HG02840 (cell line): ENCODE data around the gene WDR26.
A peak's percentile ranks its signal among the peaks of the same experiment; 100 is the strongest.
"Not testable (repeated sequence)": the region's sequence is repeated elsewhere in the genome, so short reads cannot be mapped to it uniquely, and the experiment has no call there.

Experiments
- ATAC-seq: cut with Tn5 transposase; IDR thresholded peaks from one replicate; pipeline ENCODE4 v1.9.1; 2021; ENCODE audit warnings: mild to moderate bottlenecking, moderate library complexity, moderate number of reproducible peaks; ENCODE audit not compliant: unreplicated experiment, low FRiP score

Gene WDR26

DNA sequence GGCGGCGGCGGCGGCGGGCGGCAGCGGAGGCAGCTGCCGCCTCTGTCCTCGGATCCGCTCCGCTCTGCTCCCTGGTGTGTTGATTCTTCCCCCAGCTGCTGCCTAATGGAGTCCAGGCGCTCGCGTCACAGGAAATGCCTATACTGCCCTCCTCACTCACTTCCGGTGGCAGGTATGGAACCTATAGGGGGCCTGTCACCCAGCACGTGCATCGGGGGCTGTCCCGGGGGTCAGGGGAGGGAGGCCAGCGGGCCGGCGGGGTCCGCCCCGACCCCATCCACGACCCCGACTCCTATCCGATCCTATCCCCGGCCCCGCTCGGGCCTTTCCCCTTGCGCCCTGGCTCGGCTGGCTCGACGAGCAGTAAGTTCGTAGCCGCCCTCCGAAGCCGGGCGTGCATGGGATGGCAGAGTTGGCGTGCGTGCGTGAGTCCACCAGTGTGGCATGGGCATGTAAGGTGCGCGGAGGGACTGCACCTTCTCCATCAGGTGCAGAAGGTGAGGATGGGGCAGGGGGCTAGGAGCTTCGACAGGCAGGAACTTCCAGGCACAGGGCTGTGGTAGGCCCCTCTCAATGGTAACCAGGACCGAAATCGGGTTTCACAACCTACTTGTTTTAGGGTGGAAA, at the start of gene WDR26:
TSS of gene WDR26 (minus strand) at position 107 of the 627 bp plus-strand sequence.
- peak; percentile 80 for ATAC-seq

DNA sequence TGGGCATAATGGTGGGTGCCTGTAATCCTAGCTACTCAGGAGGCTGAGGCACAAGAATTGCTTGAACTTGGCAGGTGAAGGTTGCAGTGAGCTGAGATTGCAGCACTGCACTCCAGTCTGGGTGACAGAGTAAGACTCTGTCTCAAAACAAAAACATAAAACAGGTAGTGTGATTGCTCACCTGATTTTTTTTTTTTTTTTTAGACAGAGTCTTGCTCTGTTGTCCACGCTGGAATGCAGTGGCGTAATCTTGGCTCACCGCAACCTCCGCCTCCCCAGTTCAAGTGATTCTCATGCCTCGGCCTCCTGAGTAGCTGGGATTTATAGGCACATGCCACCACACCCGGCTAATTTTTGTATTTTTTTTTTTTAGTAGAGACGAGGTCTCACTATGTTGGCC, 48.6 kb upstream of the WDR26 start:
- ATAC-seq = not testable (repeated sequence)

DNA sequence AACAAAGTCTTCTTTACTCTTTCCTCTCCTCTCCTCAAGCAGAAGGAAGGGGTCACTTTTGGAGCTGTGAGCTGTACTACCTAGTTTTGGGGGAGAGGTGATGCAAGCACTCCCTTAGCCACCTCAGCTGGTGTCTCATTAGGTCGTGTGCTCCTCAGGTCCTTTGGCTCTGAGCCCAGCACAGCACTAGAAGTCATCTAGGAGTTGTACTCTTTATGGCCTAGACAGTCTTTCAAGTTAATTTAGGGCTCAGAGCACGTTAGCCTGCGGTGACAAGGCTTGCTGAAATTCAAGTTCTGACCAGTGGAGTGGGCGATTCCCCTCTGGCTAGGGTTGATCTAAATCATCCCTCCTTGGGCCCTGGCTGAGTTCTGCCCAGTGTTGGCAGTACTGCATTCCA, 48.0 kb upstream of the WDR26 start:
- ATAC-seq = no peak

DNA sequence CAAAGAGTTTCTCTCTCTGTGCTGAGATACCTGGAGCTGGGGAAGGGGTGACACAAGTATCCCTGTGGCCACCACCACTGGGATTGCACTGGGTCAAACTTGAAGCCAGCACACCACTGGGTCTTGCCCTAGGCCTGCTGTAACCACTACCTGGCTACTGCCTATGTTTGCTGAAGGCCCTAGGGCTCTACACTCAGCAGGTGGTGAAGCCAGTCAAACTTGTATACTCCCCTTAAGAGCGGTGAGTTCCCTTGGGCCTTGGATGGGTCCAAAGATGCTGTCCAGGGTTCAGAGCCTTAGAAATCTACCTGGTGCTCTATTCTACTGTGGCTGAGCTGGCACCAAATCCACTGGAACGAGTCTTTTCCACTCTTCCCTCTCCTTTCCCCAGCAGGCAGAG, 47.0 kb upstream of the WDR26 start:
- no peak for ATAC-seq

DNA sequence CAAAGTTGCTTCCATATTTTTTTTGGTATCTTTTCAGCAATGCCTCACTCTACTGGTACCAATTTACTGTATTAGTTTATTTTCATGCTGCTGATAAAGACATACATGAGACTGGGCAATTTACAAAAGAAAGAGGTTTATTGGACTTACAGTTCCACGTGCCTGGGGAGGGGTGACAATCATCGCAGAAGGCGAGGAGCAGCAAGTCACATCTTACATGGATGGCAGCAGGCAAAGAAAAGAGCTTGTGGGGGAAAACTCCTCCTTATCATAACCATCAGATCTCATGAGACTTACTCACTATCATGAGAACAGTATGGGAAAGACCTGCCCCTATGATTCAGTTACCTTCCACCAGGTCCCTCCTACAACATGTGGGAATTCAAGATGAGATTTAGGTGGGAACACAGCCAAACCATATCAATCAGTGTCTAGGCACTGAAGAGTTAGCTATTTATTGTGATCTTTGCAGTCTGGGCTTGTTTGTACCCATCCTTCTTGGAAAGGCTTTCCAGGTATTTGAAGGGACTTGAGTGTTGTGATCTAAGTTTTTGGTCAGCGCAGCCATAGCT, 46.4 kb upstream of the WDR26 start:
- not testable (repeated sequence) for ATAC-seq

DNA sequence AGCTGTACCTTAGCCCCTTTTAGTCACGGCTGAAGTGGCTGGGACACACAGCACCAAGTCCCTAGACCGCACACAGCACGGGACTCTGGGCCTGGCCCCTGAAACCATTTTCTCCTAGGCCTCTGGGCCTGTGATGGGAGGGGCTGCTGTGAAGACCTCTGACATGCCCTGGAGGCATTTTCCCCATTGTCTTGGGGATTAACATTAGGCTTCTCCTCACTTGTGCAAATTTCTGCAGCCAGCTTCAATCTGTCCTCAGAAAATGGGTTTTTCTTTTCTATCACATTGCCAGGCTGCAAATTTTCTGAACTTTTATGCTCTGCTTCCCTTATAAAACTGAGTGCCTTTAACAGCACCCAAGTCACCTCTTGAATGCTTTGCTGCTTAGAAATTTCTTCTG, 45.6 kb upstream of the WDR26 start:
- ATAC-seq = not testable (repeated sequence)

DNA sequence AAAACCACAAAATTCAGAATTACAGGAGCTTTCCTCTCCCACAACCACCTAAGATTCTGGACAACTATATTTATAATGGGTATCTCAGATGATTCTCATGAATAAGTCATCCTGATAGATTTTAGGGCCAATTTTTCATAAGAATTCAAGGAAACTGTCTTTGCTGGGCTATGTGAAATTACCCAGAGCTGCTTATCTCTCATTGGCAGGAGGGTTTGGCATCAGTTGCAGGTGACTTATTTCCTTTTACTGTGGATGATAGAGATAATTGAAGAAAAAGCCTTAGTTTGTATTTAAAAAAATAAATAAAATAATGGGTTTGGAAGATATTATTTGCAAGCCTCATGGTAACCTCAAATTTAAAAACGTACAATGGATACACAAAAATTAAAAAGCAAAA, 38.2 kb upstream of the WDR26 start:
- no peak for ATAC-seq

DNA sequence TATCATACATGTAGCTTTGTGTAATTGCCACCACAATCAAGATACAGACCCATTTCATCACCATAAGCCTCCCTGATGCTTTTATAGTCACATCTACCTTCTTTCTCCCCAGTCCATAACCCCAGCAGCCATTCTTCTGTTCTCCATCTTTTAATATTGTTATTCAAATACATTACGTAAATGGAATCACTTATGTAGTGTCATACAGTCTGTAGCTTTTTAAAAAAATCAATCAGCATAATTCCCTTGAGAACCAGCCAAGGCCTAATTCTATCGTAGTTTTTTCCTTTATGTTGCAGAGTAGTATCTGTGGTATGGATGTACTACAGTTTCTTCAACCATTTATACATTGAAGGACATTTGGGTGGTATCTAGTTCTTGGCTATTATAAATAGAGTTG, 31.6 kb upstream of the WDR26 start:
- no peak for ATAC-seq

DNA sequence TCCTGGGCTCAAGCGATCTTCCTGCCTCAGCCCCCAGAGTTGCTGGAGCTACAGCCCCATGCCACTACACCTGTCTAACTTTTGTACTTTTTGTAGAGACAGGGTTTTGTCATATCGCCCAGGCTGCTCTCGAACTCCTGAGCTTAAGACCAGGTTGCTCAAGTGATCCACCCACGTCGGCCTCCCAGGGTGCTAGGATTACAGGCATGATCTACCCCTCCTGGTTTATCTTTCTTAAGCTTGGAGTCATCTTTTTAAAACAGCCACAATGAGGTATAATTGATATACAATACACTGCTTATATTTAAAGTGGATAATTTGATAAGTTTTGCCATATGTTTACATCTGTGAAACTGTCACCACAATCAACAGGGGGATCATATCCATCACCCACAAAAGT, 25.4 kb upstream of the WDR26 start:
- no peak for ATAC-seq

DNA sequence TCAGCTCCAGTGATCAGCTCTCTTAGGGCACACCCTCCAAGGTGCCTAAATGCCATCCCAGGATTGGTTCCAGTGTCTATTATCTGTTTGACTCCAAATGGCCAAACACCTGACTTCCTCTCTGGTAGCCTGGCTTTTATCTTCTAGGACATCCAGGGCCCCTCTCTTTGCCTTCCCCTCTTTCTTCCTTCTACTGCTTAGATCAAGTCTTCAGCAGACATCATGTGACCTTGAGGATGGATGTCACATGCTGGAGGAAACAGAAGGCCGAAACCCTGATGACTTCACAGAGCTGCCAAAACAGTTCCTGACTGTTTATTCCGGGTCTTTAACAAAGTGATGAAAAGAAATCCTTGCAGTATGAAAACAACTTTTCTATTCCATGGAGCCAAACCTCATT, 24.4 kb upstream of the WDR26 start:
- ATAC-seq = no peak

DNA sequence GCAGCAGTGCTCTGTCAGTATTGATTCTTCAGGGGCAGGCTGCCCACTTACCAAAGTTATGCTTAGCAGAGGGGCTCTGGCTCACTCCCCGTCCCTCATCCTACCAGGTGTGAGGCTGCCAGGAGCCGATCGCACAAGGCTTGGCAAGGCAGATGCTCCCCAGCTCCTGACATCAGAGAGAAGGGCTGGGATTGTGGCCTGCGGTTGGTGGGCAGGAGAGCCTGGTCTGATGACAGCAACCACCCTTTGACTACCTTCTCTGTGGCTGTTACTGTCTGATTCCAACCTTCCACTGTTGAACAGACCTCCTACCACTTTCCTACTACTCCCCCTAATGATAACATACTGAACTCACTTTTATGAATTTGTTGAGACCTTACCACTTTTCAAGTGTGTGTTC, 23.7 kb upstream of the WDR26 start:
- ATAC-seq = no peak

DNA sequence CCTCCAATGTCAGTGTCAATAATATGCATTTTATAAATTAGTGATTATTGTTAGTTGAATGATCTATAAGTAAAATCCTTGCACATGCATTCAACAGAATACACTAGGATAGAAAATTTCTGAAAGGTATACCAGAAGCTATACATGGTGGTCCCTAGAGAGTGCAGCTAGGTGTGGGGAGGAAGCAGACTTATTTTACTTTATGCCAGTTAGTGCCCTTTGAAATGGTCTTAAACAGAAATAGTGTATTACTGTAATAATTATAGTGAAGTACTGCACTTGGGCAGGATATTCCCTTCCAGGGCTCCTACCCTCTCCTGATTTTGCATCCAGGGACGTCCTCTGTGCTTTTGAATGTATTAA, 23.2 kb upstream of the WDR26 start:
- ATAC-seq = no peak

DNA sequence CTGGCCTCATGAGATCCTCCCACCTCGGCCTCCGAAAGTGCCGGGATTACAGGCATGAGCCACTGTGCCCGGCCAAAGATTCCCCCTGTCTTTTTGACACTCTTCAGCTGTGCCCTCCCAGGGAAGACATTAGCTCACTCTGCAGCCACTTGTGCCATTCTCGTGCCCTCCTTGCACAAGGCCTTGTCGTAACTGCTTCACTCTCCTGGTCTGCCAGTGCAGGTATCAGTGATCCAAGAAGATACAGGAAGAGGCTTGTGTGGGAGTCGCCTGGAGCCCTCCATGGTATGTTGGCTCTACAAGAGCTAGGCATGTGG, 22.0 kb upstream of the WDR26 start:
- no peak for ATAC-seq

DNA sequence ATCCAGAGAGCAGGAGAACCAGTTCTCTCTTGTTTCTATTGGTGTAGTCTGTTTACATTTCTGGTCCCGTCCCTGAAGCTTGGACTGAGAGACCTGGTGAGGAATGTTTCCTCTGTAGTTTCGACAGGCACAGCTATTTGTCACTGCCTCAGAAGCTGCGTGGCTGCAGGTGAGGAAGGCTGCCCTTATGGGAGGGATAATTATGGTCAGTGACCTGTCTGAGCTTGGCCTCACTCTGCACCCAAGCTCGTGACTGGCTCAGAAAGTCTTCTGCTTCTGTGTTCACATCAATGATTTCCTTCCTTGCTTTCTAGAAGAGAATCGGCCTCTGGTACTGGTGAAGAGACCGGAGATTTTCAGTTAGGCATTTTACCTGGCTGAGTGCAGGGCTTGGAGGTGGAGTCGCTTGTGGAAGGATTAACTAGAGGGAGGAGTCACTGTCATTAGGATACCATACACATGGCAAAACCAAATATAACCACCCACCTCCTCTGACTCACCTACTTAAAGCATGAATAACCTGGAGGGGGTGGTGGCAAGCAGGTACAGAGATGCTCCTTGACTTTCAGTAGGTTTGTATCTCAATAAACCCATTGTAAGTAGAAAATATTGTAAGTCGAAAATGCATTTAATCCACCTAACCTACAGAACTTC, 19.9 kb upstream of the WDR26 start:
- no peak for ATAC-seq

DNA sequence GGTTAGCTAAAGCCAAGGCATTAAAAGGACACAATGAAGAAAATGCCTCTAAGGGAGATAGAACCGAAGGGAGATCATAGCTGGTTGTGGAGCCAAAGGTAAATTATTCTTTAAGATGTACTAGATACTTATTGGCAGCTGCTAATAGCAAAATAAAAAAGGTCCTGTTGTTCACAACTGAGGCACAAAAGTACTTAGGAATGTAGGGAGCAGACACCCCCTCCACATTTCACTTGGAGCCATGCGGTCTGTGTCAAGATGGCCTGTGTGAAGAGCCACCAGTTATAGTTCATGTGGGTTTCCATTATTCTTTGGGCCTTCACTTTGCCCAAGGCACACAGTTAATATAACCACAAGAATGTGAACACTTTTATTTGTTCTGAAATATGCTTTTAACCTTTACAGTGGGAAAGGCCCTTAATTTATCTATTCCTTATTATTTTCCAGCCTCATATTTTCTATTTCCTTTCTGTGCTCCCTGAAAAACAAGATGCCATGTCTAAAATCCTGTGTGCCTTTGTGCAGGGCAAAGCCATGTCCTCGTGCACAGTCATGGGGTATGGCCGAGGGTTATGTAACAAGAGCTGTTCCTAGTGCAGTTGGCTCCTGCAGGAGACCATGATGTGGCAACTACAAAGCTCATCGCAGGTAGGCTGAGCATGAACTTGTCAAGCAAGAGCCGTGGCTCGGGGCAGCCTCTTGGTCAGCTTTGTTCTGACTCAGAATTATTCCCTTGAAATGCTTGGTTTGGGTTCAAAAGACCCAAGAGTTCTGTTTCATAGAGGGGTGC, 16.2 kb upstream of the WDR26 start:
- ATAC-seq = no peak

DNA sequence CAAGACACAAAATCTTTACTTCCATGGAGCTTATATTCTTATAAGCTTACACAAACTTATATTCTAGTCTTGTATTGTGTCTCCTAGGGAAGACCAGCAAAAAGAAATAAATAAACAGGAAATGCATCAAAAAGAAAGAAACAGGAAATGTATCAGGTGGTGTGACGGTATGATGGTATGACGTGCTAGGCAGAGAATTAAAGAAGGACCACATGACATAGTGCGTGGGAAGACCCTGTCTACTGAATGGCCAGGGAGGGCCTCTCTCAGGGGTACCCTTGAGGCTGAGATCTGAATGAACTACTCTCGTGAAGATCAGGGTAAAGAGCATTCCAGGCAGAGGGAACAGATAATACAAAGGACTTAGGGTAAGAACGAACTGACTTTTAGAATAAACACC, 15.6 kb upstream of the WDR26 start:
- ATAC-seq = no peak

DNA sequence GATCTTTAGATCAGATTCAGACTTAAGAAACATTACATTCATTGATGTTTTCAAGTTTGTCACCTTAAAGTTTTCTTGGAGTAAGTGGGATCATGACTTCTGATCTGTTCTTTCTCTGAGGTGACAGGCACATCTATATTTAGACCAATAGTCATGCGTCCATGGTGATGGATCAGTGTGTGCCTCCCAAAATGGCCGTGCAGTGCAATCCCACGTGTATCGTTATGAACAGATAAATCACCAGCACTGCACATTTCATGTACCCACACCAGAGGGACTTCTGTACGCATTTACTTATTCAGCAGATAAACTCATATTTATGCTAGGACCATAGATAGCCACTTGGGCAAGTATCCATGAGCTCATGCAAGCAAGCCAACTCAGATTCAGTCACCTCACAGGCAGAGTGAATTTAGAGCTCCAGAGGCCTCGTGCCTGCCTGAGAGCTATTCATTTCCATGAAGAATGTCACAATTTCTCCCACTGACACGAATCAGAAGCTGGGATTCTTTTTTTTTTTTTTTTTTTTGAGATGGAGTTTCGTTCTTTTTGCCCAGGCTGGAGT, 13.9 kb upstream of the WDR26 start:
- no peak for ATAC-seq

DNA sequence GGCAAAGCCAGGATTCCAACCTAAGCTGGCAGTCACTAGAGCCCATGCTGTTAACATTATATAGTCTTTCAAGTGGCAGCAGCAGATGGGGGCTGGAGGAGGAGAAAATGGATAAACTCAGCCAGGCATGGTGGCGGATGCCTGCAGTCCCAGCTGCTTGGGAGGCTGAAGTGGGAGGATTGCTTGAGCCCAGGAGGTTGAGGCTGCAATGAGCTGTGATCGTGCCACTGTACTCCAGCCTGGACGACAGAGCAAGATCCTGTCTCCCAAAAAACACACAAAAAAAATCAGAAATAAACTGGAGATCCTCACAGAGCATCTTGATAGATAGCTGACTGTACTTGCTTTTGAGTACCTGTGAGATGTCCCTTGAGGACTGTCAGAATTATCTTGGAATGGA, 13.4 kb upstream of the WDR26 start:
- ATAC-seq = no peak

DNA sequence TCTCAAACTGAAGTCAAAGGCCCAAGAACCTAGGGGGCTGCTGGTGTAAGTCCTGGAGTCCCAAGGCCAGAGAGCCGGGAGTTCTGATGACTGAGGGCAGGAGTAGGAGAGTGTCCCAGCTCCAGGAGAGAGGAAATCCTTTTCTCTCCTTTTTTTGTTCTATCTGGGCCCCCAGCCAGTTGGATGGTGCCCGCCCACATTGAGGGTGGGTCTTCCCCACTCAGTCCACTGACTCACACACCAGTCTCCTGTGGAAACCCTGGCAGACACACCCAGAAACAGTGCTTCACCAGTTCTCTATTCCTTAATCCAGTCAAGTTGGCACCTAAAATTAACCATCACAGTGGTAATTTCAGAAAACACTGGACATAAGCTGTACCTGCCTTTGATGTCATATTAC, 12.7 kb upstream of the WDR26 start:
- ATAC-seq = no peak

DNA sequence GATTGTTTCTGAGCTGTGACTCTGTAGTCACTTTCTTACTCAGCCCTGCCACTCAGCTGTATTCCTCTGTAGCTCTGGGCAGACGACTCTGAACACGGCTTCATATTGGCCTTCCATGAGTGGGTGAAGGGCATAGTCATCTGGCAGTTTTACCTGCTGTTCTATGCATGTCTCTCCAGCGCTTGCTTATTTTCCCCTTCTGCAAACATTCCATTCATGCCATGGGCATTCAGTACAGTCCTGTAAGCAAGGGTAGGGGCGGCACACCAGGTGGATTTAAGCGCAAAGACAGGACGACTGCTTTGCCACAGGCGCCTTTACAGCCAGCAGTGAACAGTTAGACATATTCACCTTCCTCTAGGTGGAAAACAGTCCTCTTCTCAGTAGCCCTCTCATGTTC, 4.4 kb upstream of the WDR26 start:
- ATAC-seq = no peak

DNA sequence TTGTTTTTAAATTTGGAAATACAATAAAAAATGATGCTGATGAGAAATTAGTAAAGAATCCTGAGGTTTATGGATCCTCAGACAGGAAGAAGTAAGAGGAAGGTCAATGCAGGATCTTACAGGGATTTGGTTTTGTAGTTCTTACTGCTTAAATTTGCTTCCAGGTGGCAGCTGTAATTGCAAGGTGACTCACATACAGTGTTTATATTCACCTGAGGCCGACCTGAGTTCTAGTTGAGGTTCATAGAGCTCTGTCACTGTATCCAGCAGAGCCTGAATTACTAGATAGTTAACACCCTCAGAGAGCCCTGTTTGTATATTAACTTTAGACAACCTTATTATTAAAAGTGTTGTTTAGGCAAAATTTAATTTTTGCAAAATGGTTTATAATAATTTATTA, 1.4 kb upstream of the WDR26 start:
- ATAC-seq = no peak
